Breast epithelium (tissue), 3 donors: ENCODE results near the gene DDX4.

Experiments
- CTCF ChIP-seq, 3 donors: fragments of 450-650 bp; IDR thresholded peaks; one replicate each; pipeline ENCODE4 v1.5.1; 2016 to 2017; ENCODE audit warnings: antibody characterized with exemption in 3 of 3, mild to moderate bottlenecking in 3 of 3, moderate library complexity in 3 of 3
- POLR2A ChIP-seq: fragments of 450-650 bp; IDR thresholded peaks from one replicate; pipeline ENCODE4 v1.6.1; 2016; ENCODE audit warnings: antibody characterized with exemption, mild to moderate bottlenecking, moderate library complexity
- POLR2AphosphoS5 ChIP-seq, 3 donors: sonication (generic); formaldehyde crosslinking; IDR thresholded peaks; one replicate each; pipeline ENCODE4 v1.6.1; 2017; ENCODE audit warnings: antibody characterized with exemption in 3 of 3

- TF ChIP-seq CTCF (IDR thresholded peaks at IDR 0.05) (no peak), POLR2A (no peak), POLR2AphosphoS5 (IDR thresholded peaks at IDR 0.05) (no peak)
Measured at GRCh38 chr5:55800924-55801323, 63.1 kb downstream of the DDX4 start.
